Right renal cortex interstitium (tissue), 3 donors: ENCODE data around the gene CCL15. TPM values are rescaled to one million over a fixed set of nuclear protein-coding genes. Genes with fewer than 3 reads are reported as not detected.
"Not testable (repeated sequence)": the region's sequence is repeated elsewhere in the genome, so short reads cannot be mapped to it uniquely, and the experiment has no call there.

ENCODE experiments used
- DNase-seq, 3 donors: peaks; one replicate each; pipeline ENCODE4 v3.0.0-alpha.2; 2013; ENCODE audit warnings: low read depth in 3 of 3, low spot score in 2 of 3
- polyA plus RNA-seq, 3 donors: library from polyadenylated mRNA; unstranded; fragments of 120-200 nt; gene quantifications; one replicate each; pipeline ENCODE4 v1.2.1, GENCODE V29; 2013; ENCODE audit not compliant: insufficient read length in 3 of 3

CCL15 gene
- polyA plus RNA-seq, result 1 to 10 TPM; 6.4 to 8.1 (median 7.9) TPM

GRCh38 chr17:36001110-36001771 lies at the start of gene CCL15:
Gene CCL15 (minus strand): TSS chr17:36001553. CDS start chr17:36001492, 61 bp downstream.
- DNase-seq, result no peak

- DNase-seq, result no peak
These were observed 48.3 kb upstream of the CCL15 start for GRCh38 chr17:36049643-36050042.

- DNase-seq, result no peak
These were observed 46.7 kb upstream of the CCL15 start for GRCh38 chr17:36048066-36048465.

GRCh38 chr17:36036235-36036634 lies 34.9 kb upstream of the CCL15 start:
- DNase-seq, result no peak

- DNase-seq, result no peak
These were observed 32.8 kb upstream of the CCL15 start for GRCh38 chr17:36034127-36034526.

GRCh38 chr17:36030956-36031355 lies 29.6 kb upstream of the CCL15 start:
- DNase-seq, result no peak

- no peak for DNase-seq
These were observed 26.4 kb upstream of the CCL15 start for GRCh38 chr17:36027761-36028160.

GRCh38 chr17:36024106-36024869 lies 22.9 kb upstream of the CCL15 start:
- no peak for DNase-seq

- DNase-seq, result no peak
These were observed 18.1 kb upstream of the CCL15 start for GRCh38 chr17:36019423-36019822.

GRCh38 chr17:36017799-36018198 lies 16.4 kb upstream of the CCL15 start, which contains the start of gene CCL23:
Gene CCL23 (minus strand): TSS chr17:36017972. CDS start chr17:36017897, 75 bp downstream.
- DNase-seq, result no peak

GRCh38 chr17:36016555-36016954 lies 15.2 kb upstream of the CCL15 start:
- no peak for DNase-seq

GRCh38 chr17:36015895-36016294 lies 14.5 kb upstream of the CCL15 start:
- not testable (repeated sequence) for DNase-seq

GRCh38 chr17:36014946-36015345 lies 13.6 kb upstream of the CCL15 start:
- DNase-seq, result no peak

- no peak for DNase-seq
These were observed 9.8 kb upstream of the CCL15 start for GRCh38 chr17:36011201-36011600.

- DNase-seq, result no peak
These were observed 7.8 kb upstream of the CCL15 start for GRCh38 chr17:36008998-36009665.

GRCh38 chr17:36004594-36005108 lies 3.3 kb upstream of the CCL15 start:
- peak in 1 of 3 donors; percentile 30 for DNase-seq

- no peak for DNase-seq
These were observed 1.3 kb upstream of the CCL15 start for GRCh38 chr17:36002631-36003030.

GRCh38 chr17:36001862-36002603 lies 680 bp upstream of the CCL15 start:
- peak in 2 of 3 donors; percentile 10 to 32 for DNase-seq

- no peak for DNase-seq
These were observed 632 bp downstream of the CCL15 start for GRCh38 chr17:36000732-36001109.

- no peak for DNase-seq
These were observed 2.6 kb downstream of the CCL15 start for GRCh38 chr17:35998756-35999155.
